ENCODE data around the gene PEX14.

PEX14 gene

GRCh38 chr1:10657088-10657847 lies 182.5 kb downstream of the PEX14 start:
- no peak for TF ChIP-seq JUND (IDR thresholded peaks at IDR 0.05; ENCODE audit: low read depth)
- no peak for DNase-seq (ENCODE audit: low read depth in 1 of 2, low spot score in 1 of 2)
- in situ Hi-C loops (cut with HindIII; ENCODE audit: low pct_unique_long_range_greater_than_20kb, low sequenced_read_pairs), result no loop called here

DNA sequence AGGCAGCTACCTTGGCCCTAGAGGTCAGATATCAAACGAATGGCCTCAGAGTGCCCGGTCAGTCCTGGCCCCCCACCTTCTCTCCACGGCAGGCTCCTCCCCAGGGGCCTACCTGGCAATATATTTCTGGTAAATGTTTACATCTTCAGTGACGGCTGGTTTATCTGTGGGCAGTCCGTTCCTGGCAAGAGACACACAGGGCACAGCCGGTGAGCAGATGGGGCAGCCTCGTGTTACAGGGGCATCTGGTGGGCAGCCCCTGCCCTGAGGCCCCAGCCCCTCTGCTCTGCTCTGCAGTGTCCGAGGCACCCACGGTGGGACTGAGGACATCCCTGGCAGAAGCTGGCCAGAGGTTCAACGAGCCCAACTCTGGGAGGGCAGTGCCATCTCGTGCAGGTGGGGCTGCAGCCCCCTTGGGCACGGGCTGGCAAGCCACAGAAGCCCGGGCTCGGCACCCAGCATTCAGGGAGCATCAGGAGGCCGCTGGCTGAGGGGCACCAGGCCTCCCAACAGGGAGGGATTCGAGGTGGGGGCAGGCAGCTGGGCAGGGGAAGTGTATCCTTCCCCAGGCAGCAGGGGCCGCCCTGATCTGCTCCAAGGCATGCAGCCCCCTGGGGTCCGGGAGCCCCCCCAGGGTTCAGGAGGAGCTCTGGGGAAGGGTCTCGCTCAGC lies 183.8 kb downstream of the PEX14 start:
- DNase-seq (ENCODE audit: low read depth in 1 of 2, low spot score in 1 of 2), result no peak
- in situ Hi-C loops (cut with HindIII; ENCODE audit: low pct_unique_long_range_greater_than_20kb, low sequenced_read_pairs), result no loop called here
- no peak for TF ChIP-seq JUND (IDR thresholded peaks at IDR 0.05; ENCODE audit: low read depth)

DNA sequence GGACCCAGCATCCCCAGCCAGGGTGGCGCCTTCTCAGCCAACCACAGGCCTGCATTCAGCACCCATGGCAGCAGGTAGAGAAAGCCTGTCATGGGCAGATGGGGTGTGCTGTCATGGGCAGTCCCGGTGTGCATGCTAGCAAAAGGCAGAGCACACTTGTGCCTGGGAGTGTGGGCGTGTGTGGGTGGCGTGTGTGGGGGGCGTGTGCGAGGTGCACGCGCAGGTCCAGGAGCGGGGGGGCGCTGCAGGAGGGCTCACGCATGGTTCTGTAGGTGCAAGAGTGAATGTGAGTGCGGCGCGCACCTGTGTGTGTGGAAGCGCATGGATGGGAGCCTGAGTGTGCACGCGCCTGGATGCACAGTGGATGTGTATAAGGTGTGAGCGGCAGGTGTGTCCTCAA lies 184.5 kb downstream of the PEX14 start:
- no peak for TF ChIP-seq JUND (IDR thresholded peaks at IDR 0.05; ENCODE audit: low read depth)
- no peak for DNase-seq (ENCODE audit: low read depth in 1 of 2, low spot score in 1 of 2)
- in situ Hi-C loops (cut with HindIII; ENCODE audit: low pct_unique_long_range_greater_than_20kb, low sequenced_read_pairs), result no loop called here

DNA sequence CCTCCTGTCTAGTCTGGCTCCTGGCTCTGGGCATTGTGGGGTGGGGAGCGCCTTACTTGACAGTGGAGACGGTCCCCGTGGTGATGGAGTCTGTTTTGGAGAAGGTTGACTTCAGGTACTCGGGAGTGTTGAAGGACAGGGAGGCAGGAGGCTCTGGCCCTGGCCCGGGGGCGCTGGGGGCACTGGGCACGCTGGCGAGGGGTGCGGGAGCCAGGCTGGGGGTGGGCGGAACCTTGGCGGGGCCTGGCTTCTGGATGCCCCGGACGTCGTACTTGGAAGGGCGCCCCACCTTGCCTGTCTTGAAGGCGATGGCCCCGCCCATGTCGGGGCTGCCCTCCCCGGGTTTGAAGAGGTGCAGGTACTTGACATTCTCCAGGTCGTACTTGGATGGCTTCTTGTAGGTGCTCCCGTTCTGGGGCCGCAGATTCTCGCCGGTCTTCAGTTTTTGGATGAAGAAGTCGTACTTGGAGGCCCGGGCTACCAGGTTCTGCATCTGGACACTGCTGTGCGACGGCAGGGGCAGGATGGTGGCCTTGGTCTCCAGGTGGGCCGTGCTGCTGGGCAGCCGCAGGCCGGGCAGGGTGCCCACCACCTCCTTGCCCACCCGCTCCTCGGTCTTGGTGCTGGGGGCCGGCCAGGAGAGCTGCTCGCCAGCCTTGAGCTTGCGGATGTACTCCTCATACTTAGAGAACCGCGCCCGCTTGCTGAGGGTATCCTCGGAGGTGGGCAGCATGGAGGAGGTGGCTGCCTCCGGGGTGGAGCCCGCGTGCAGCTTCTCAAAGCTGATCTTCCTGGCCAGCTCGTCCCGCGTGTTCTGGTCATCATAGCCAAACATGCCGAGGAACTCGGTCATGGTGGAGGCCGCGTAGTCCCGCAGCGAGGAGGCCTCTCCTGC lies 185.1 kb downstream of the PEX14 start:
- DNase-seq (ENCODE audit: low read depth in 1 of 2, low spot score in 1 of 2), result no peak
- no peak for TF ChIP-seq JUND (IDR thresholded peaks at IDR 0.05; ENCODE audit: low read depth)
- in situ Hi-C loops (cut with HindIII; ENCODE audit: low pct_unique_long_range_greater_than_20kb, low sequenced_read_pairs), result no loop called here

DNA sequence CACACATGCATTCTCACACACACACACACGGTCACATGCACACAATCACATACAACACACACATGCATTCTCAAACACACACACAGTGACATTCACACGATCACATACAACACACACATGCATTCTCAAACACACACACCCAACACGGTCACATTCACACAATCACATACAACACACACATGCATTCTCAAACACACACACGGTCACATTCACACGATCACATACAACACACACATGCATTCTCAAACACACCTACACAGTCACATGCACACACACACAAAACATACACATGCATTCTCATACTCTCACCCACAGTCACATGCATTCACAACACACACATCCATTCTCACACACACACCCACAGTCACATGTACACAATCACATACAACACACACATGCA lies 186.7 kb downstream of the PEX14 start:
- in situ Hi-C loops (cut with HindIII; ENCODE audit: low pct_unique_long_range_greater_than_20kb, low sequenced_read_pairs), result no loop called here
- DNase-seq (ENCODE audit: low read depth in 1 of 2, low spot score in 1 of 2), result no peak
- no peak for TF ChIP-seq JUND (IDR thresholded peaks at IDR 0.05; ENCODE audit: low read depth)

GRCh38 chr1:10662090-10662688 lies 187.4 kb downstream of the PEX14 start:
- in situ Hi-C loops (cut with HindIII; ENCODE audit: low pct_unique_long_range_greater_than_20kb, low sequenced_read_pairs), result no loop called here
- no peak for DNase-seq (ENCODE audit: low read depth in 1 of 2, low spot score in 1 of 2)
- no peak for TF ChIP-seq JUND (IDR thresholded peaks at IDR 0.05; ENCODE audit: low read depth)

- in situ Hi-C loops (cut with HindIII; ENCODE audit: low pct_unique_long_range_greater_than_20kb, low sequenced_read_pairs), result no loop called here
- no peak for TF ChIP-seq JUND (IDR thresholded peaks at IDR 0.05; ENCODE audit: low read depth)
- no peak for DNase-seq (ENCODE audit: low read depth in 1 of 2, low spot score in 1 of 2)
Measured at GRCh38 chr1:10662824-10663677, 188.3 kb downstream of the PEX14 start.

DNA sequence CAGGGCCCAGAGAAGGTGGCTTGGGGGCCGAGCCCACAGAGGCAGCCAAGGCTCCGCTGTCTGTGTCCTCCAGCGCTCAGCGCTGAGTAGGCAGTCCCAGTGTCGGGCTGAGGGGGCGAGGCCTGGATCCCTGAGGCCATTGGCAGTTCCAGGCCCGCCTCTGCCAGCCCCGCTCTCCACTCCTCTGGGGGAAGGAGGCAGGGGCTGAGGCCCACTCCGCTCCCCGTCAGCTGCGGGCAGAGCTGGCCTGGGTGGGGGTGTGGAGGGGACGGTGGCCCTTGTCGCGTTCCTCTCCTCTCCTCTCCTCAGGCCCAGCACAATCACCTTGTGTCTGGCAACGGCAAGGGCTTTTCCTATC lies 188.9 kb downstream of the PEX14 start:
- TF ChIP-seq JUND (IDR thresholded peaks at IDR 0.05; ENCODE audit: low read depth), result no peak
- DNase-seq (ENCODE audit: low read depth in 1 of 2, low spot score in 1 of 2), result no peak
- in situ Hi-C loops (cut with HindIII; ENCODE audit: low pct_unique_long_range_greater_than_20kb, low sequenced_read_pairs), result no loop called here

DNA sequence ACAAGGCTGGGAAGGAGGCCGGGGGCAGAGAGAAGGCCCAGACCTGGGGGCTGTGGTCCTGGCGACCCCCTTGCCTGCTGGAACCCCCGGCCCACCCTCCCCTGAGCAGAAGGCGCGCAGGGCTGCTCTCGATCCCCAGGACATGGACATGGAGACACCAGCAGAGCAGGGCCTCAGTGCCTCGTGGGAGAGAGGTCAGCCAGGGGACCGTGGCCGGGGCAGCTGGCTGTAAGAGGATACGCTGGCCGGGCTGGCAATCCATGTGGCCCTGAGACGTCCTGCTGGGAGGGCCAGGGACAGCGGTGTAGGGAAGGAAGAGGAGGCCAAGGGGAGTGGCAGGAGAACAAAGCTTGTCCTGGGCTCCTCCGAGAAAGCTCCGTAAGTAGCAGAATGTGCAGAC lies 189.5 kb downstream of the PEX14 start:
- in situ Hi-C loops (cut with HindIII; ENCODE audit: low pct_unique_long_range_greater_than_20kb, low sequenced_read_pairs), result no loop called here

DNA sequence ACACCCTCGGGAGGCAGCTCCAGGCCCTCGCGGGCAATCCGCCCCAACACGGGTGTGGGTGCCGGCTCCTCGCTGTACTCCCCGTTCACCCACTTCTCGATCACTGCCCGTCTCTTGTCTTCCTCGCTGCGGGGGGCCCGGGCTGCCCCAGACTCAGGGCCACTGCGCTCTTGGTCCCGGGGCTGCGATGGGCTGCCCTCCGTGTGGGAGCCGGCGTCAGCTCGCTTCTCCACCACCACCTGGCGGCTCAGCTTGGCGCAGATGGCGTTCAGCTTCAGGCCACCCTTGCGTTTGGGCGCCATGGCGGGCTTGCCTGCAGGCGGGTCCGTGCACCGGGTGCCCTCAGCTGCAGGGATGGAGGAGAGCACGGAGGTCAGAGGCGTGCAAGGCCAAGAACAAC lies 190.5 kb downstream of the PEX14 start:
- DNase-seq (ENCODE audit: low read depth in 1 of 2, low spot score in 1 of 2), result no peak
- in situ Hi-C loops (cut with HindIII; ENCODE audit: low pct_unique_long_range_greater_than_20kb, low sequenced_read_pairs), result no loop called here
- TF ChIP-seq JUND (IDR thresholded peaks at IDR 0.05; ENCODE audit: low read depth), result no peak

More for the DNA sequence above, 189.5 kb downstream of the PEX14 start:
- no peak for DNase-seq (ENCODE audit: low read depth in 1 of 2, low spot score in 1 of 2)
- no peak for TF ChIP-seq JUND (IDR thresholded peaks at IDR 0.05; ENCODE audit: low read depth)

DNA sequence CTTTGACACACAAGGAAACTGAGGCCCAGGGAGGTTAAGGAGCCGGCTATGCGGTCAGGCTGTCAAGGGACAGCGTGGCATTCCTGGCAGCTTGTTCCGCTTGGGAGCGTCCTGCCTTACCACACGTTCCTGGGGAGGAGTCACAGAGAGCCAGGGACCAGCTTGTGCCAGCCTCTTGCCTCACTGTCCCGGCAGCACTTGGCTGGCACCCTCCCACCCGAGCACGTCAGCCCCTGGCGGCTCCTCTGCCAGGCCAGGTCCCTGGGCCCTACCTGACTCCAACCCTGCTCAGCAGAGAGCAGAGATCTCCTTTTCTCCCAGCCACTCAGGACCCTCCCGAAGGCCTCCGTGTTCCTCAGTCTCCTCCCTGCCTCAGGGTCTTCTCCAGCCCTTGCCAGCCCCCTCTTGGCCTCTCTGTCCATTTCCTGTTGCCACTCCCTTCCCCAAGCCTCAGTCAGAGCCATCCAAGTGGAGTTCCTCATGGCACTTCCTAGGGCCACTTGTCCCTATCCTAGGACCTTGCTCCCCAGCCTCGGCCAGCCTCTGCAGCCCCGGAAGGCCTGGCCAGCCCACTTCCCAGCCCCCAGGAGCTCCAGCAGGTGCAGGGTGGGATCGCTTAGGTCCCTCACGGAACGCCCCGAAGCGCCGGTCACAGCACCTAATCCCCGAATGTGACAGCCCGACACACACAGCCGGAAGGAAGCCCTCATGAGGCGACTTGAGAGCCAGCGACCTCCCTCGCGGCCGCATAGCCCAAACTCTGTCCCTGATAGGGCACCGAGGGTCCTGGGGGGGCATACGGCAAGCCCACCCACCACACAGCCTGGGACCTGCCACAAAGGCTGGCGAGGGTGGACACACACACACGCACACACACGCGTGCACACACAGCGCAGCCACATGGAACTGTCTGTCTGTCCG lies 191.4 kb downstream of the PEX14 start:
- no peak for TF ChIP-seq JUND (IDR thresholded peaks at IDR 0.05; ENCODE audit: low read depth)
- in situ Hi-C loops (cut with HindIII; ENCODE audit: low pct_unique_long_range_greater_than_20kb, low sequenced_read_pairs), result no loop called here
- DNase-seq (ENCODE audit: low read depth in 1 of 2, low spot score in 1 of 2), result no peak
